Fibroblast of lung (primary cell): ENCODE data around the gene TOM1. TPM values are rescaled to one million over a fixed set of nuclear protein-coding genes. Genes with fewer than 3 reads are reported as not detected.

ENCODE experiments used
- DNase-seq, 2 donors: peaks; one replicate each; pipeline versions ENCODE4 v3.0.0 to v3.0.0-alpha.2; 2010; ENCODE audit warnings: low read depth in 2 of 2
- H2AFZ ChIP-seq: 2 replicates; pipeline ENCODE4 v1.5.1; 2012; ENCODE audit warnings: low read length, control low read depth, inconsistent platforms
- H3K27ac ChIP-seq: 2 replicates; pipeline ENCODE4 v1.5.1; 2011; ENCODE audit warnings: low read length, control low read depth; ENCODE audit not compliant: insufficient read depth
- H3K27me3 ChIP-seq: 2 replicates; pipeline ENCODE4 v1.5.1; 2011; ENCODE audit warnings: mild to moderate bottlenecking, low read length; ENCODE audit not compliant: control insufficient read depth, insufficient read depth
- H3K36me3 ChIP-seq: 2 replicates; pipeline ENCODE4 v1.5.1; 2011; ENCODE audit warnings: low read length; ENCODE audit not compliant: control insufficient read depth, insufficient read depth
- H3K4me1 ChIP-seq: 2 replicates; pipeline ENCODE4 v1.5.1; 2011; ENCODE audit warnings: low read length; ENCODE audit not compliant: control insufficient read depth, insufficient read depth; ENCODE audit errors: extremely low read depth
- H3K4me2 ChIP-seq: 2 replicates; pipeline ENCODE4 v1.5.1; 2011; ENCODE audit warnings: low read length, control low read depth; ENCODE audit not compliant: insufficient read depth; ENCODE audit errors: extremely low read depth
- H3K4me3 ChIP-seq, 4 experiments: fragments of 200-600 bp in 1 of 4; sonication (generic) in 1 of 4; replicated peaks in 1 of 4; 2 replicates each; pipeline ENCODE4 v1.5.1; 2011 to 2016; ENCODE audit warnings: low read length in 4 of 4, low read depth in 3 of 4, mild to moderate bottlenecking in 3 of 4, control low read depth in 2 of 4, inconsistent platforms in 1 of 4, mixed read lengths in 1 of 4; ENCODE audit not compliant: insufficient read depth in 1 of 4; ENCODE audit errors: control extremely low read depth in 1 of 4
- H3K79me2 ChIP-seq: 2 replicates; pipeline ENCODE4 v1.5.1; 2012; ENCODE audit warnings: mild to moderate bottlenecking, low read length, inconsistent platforms; ENCODE audit not compliant: control insufficient read depth, insufficient read depth
- H3K9ac ChIP-seq: 2 replicates; pipeline ENCODE4 v1.5.1; 2011; ENCODE audit warnings: mild to moderate bottlenecking, low read length, control low read depth; ENCODE audit not compliant: insufficient read depth
- H3K9me3 ChIP-seq: 2 replicates; pipeline ENCODE4 v1.5.1; 2012; ENCODE audit warnings: low read depth, low read length; ENCODE audit not compliant: control insufficient read depth, insufficient read depth
- H4K20me1 ChIP-seq: 2 replicates; pipeline ENCODE4 v1.5.1; 2011; ENCODE audit warnings: low read length; ENCODE audit not compliant: control insufficient read depth, insufficient read depth; ENCODE audit errors: extremely low read depth
- EZH2 ChIP-seq: IDR thresholded peaks from 2 replicates; pipeline ENCODE4 v1.5.1; 2012; ENCODE audit warnings: low read length, control low read depth, mild to moderate bottlenecking; ENCODE audit errors: missing control alignments
- polyA plus RNA-seq, 2 donors: library from polyadenylated mRNA; depleted of rRNA in 1 of 2; stranded (reverse) in 1 of 2; unstranded in 1 of 2; fragments of >200 nt; gene quantifications; 2 replicates each; pipeline ENCODE4 v1.2.1, GENCODE V29; 2011 to 2012; ENCODE audit warnings: missing spikeins in 1 of 2
- total RNA-seq: library from RNA; depleted of rRNA; stranded (reverse); fragments of >200 nt; gene quantifications from 2 replicates; pipeline ENCODE4 v1.2.1, GENCODE V29; 2014
- TF ChIP-seq, protein P1 (sequence below), 2 donors: IDR thresholded peaks in 1 of 2; conservative IDR thresholded peaks in 1 of 2; 1 replicate in 1 of 2; 2 replicates in 1 of 2; pipeline ENCODE4 v1.5.1; 2011 to 2012; ENCODE audit warnings: low read length in 2 of 2, control low read depth in 1 of 2, inconsistent platforms in 1 of 2, low read depth in 1 of 2, mild to moderate bottlenecking in 1 of 2

Gene TOM1
- total and polyA plus RNA-seq, 2 donors (not counting 1 experiment from before 2014, with no cell fraction given): 30.9 to 51.6 TPM

- Histone ChIP-seq H3K36me3 (peaks cover 29% of the 10 kb centered on the region), H3K27ac (no peak overlapping the region), H3K4me2 (no peak overlapping the region), H3K4me3 (no peak overlapping the region), H4K20me1 (no peaks in the 10 kb centered on the region), H3K27me3 (no peaks in the 10 kb centered on the region), H3K9ac (no peak overlapping the region), H2AFZ (no peak overlapping the region), H3K4me1 (peaks cover 5% of the 10 kb centered on the region), H3K79me2 (no peaks in the 10 kb centered on the region), H3K9me3 (no peaks in the 10 kb centered on the region)
- TF ChIP-seq EZH2: no peak
- TF ChIP-seq, protein P1, sequence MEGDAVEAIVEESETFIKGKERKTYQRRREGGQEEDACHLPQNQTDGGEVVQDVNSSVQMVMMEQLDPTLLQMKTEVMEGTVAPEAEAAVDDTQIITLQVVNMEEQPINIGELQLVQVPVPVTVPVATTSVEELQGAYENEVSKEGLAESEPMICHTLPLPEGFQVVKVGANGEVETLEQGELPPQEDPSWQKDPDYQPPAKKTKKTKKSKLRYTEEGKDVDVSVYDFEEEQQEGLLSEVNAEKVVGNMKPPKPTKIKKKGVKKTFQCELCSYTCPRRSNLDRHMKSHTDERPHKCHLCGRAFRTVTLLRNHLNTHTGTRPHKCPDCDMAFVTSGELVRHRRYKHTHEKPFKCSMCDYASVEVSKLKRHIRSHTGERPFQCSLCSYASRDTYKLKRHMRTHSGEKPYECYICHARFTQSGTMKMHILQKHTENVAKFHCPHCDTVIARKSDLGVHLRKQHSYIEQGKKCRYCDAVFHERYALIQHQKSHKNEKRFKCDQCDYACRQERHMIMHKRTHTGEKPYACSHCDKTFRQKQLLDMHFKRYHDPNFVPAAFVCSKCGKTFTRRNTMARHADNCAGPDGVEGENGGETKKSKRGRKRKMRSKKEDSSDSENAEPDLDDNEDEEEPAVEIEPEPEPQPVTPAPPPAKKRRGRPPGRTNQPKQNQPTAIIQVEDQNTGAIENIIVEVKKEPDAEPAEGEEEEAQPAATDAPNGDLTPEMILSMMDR (conservative IDR thresholded peaks at IDR 0.05 in 1 of 2, IDR thresholded peaks at IDR 0.05 in 1 of 2; ENCODE audit: low read depth in 1 of 2, low read length in 2 of 2): no peak
- DNase-seq: no peak
Measured at GRCh38 chr22:35334004-35334403, 34.3 kb downstream of the TOM1 start.

DNA sequence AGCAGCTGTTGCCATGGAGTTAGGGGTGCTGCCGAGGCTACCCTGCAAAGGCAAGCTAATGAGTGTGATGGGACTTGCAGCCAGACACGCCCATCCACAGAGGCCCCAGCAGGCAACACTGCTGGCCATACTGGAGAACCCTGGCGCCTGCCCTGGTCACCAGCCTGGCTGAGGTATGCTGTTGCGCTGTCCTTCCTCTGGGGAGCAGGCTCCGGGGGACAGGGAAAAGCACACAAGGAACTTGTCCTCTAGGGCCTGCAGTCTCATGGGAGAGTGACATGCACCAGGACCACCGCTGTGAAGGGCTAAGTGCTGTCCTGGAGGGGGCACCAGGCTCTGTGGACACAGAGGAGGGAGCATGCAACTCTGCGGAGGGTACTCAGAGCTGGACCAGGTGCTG, 35.8 kb downstream of the TOM1 start:
- Histone ChIP-seq H3K4me2 (no peak overlapping the region), H3K27me3 (no peaks in the 10 kb centered on the region), H3K27ac (no peak overlapping the region), H3K9ac (no peak overlapping the region), H4K20me1 (no peaks in the 10 kb centered on the region), H3K9me3 (no peaks in the 10 kb centered on the region), H3K36me3 (peaks cover 27% of the 10 kb centered on the region), H3K79me2 (no peaks in the 10 kb centered on the region), H3K4me3 (no peak overlapping the region), H3K4me1 (peaks cover 2% of the 10 kb centered on the region), H2AFZ (no peak overlapping the region)
- TF ChIP-seq EZH2: no peak
- TF ChIP-seq, protein P1 (conservative IDR thresholded peaks at IDR 0.05 in 1 of 2, IDR thresholded peaks at IDR 0.05 in 1 of 2; ENCODE audit: low read depth in 1 of 2, low read length in 2 of 2): no peak
- DNase-seq: no peak

- H3K4me1 ChIP-seq: no peaks in the 10 kb centered on the region
- no peak overlapping the region for H3K9ac ChIP-seq
- H2AFZ ChIP-seq: no peak overlapping the region
- no peaks in the 10 kb centered on the region for H3K9me3 ChIP-seq
- no peaks in the 10 kb centered on the region for H3K27me3 ChIP-seq
- no peak for DNase-seq
- no peak overlapping the region for H3K27ac ChIP-seq
- H3K36me3 ChIP-seq: peaks cover 27% of the 10 kb centered on the region
- no peaks in the 10 kb centered on the region for H4K20me1 ChIP-seq
- no peak overlapping the region for H3K4me2 ChIP-seq
- H3K79me2 ChIP-seq: no peaks in the 10 kb centered on the region
- H3K4me3 ChIP-seq: no peak overlapping the region
- TF ChIP-seq EZH2: no peak
- TF ChIP-seq, protein P1 (conservative IDR thresholded peaks at IDR 0.05 in 1 of 2, IDR thresholded peaks at IDR 0.05 in 1 of 2; ENCODE audit: low read depth in 1 of 2, low read length in 2 of 2): no peak
Measured at GRCh38 chr22:35335936-35336781, 36.5 kb downstream of the TOM1 start.
